GM10248 (cell line): Measurements from ENCODE around the gene TEX264.

Experiments used
- CTCF ChIA-PET: fragments of 300-600 bp; sonication (Branson Sonifier 250); formaldehyde crosslinking; extraction: SDS; loops from one replicate; lab custom pipeline; 2021; ENCODE audit warnings: antibody characterized with exemption; lab: Yijun Ruan, JAX
- POLR2A ChIA-PET: fragments of 350-650 bp; sonication (Branson Sonifier 250); formaldehyde crosslinking; extraction: SDS; loops from one replicate; lab custom pipeline; 2020; ENCODE audit warnings: antibody characterized with exemption; lab: Yijun Ruan, JAX
- DNase-seq: peaks from one replicate; pipeline ENCODE4 v3.0.0; 2012; ENCODE audit errors: extremely low spot score
- CTCF ChIP-seq: IDR thresholded peaks from 2 replicates; pipeline ENCODE4 v1.5.1; 2012; ENCODE audit warnings: mild to moderate bottlenecking, low read depth; ENCODE audit errors: extremely low read depth, missing control alignments, control extremely low read depth

TEX264 gene

GRCh38 chr3:51715231-51715976 lies 44.4 kb downstream of the TEX264 start:
- CTCF ChIA-PET, result no interaction called here
- peak; percentile 8 for DNase-seq
- no peak for TF ChIP-seq CTCF
- POLR2A ChIA-PET, result no interaction called here

- TF ChIP-seq CTCF, result no peak
- DNase-seq, result peak; percentile 5
- ChIA-PET CTCF (no interaction called here), POLR2A (no interaction called here)
These were observed 44.9 kb downstream of the TEX264 start for GRCh38 chr3:51715977-51716294.

GRCh38 chr3:51716805-51717204 lies 45.8 kb downstream of the TEX264 start:
- DNase-seq, result no peak
- no peak for TF ChIP-seq CTCF
- CTCF ChIA-PET, result no interaction called here
- POLR2A ChIA-PET, result no interaction called here

- DNase-seq, result no peak
- TF ChIP-seq CTCF, result no peak
- CTCF ChIA-PET, result no interaction called here
- POLR2A ChIA-PET, result no interaction called here
These were observed 46.4 kb downstream of the TEX264 start for GRCh38 chr3:51717446-51717845.

- ChIA-PET POLR2A (no interaction called here), CTCF (interaction anchor here (1.4 kb wide), 1 partner anchor 35 kb away, joined by 4 read pairs; no protein-coding TSS in a partner anchor)
- peak; percentile 15 for DNase-seq
- TF ChIP-seq CTCF, result no peak
These were observed 46.9 kb downstream of the TEX264 start for GRCh38 chr3:51717947-51718346.

GRCh38 chr3:51718547-51719409 lies 47.7 kb downstream of the TEX264 start:
- POLR2A ChIA-PET, result no interaction called here
- CTCF ChIA-PET, result interaction anchor here (0.6 to 1.5 kb wide), 13 partner anchors 8 to 215 kb away, joined by 3 to 5 read pairs (median 4); no protein-coding TSS in a partner anchor
- peak; percentile 73 for TF ChIP-seq CTCF
- DNase-seq, result peak; percentile 82
